Heart right ventricle (tissue), 16 donors: ENCODE results near the gene MYO10. TPM values are rescaled to one million over a fixed set of nuclear protein-coding genes. Genes with fewer than 3 reads are reported as not detected.

ENCODE experiments used
- ATAC-seq, 8 donors: fragments of 200-7000 bp; cut with Tn5 transposase; one replicate each; pipeline ENCODE4 v1.9.1; 2020; ENCODE audit warnings: mild to moderate bottlenecking in 8 of 8, moderate library complexity in 8 of 8, moderate number of reproducible peaks in 1 of 8
- DNase-seq, 2 donors: peaks; one replicate each; pipeline ENCODE4 v3.0.0-alpha.2; 2020
- H3K27ac ChIP-seq, 10 donors: fragments of 200-600 bp; sonication (generic) in 2 of 10; one replicate each; pipeline versions ENCODE4 v1.5.0 to v1.8.0; 2020 to 2022; ENCODE audit warnings: mild to moderate bottlenecking in 3 of 10
- H3K27me3 ChIP-seq, 7 donors: fragments of 200-600 bp; one replicate each; pipeline ENCODE4 v1.8.0; 2021 to 2022; ENCODE audit warnings: mild to moderate bottlenecking in 2 of 7
- H3K36me3 ChIP-seq, 9 donors: fragments of 200-600 bp; sonication (generic) in 1 of 9; one replicate each; pipeline versions ENCODE4 v1.5.0 to v1.8.0; 2020 to 2022; ENCODE audit warnings: mild to moderate bottlenecking in 2 of 9
- H3K4me1 ChIP-seq, 9 donors: fragments of 200-600 bp; sonication (generic) in 1 of 9; one replicate each; pipeline versions ENCODE4 v1.5.0 to v1.8.0; 2020 to 2022; ENCODE audit warnings: mild to moderate bottlenecking in 4 of 9
- H3K4me3 ChIP-seq, 10 donors: fragments of 200-600 bp; sonication (generic) in 2 of 10; one replicate each; pipeline versions ENCODE4 v1.5.0 to v1.8.0; 2020 to 2022; ENCODE audit warnings: mild to moderate bottlenecking in 7 of 10, moderate library complexity in 2 of 10
- H3K9me3 ChIP-seq, 11 donors: fragments of 200-600 bp in 10 of 11; sonication (generic) in 2 of 11; one replicate each; pipeline versions ENCODE4 v1.5.0 to v1.8.0; 2013 to 2022; ENCODE audit warnings: mild to moderate bottlenecking in 2 of 11, control low read depth in 1 of 11, moderate library complexity in 1 of 11
- WGBS, 2 donors: extraction: QIAGEN DNeasy Blood & Tissue Kit; methylation state at CpG; one replicate each; pipeline ENCODE4 v1.1.7; 2013; ENCODE audit warnings: inconsistent platforms in 1 of 2; 5-methylcytosine and 5-hydroxymethylcytosine counted together
- intact Hi-C, 10 donors: fragments of 100-400 bp; cut with DNase I; formaldehyde crosslinking; loops; one replicate each; pipeline versions ENCODE4 v1.11.1 to v1.14.2; 2022
- polyA plus RNA-seq, 2 donors: library from polyadenylated mRNA; stranded (reverse); fragments of 200-250 nt; gene quantifications; one replicate each; pipeline ENCODE4 v1.2.3, GENCODE V29; 2013
- total RNA-seq, 10 donors: library from RNA; stranded (reverse); fragmentation: NEBNext Ultra II Directional in 3 of 10; extraction: Animal tissue kit (Norgen Biotek cat#: 25700) in 3 of 10; gene quantifications; one replicate each; pipeline versions ENCODE4 v1.2.1 to v1.2.4, GENCODE V29; 2021 to 2023
- TF ChIP-seq, protein P1 (sequence below), 9 donors: fragments of 200-600 bp; sonication (generic) in 2 of 9; IDR thresholded peaks; one replicate each; pipeline versions ENCODE4 v1.5.0 to v1.8.0; 2021 to 2022; ENCODE audit warnings: antibody characterized with exemption in 9 of 9, mild to moderate bottlenecking in 5 of 9, moderate library complexity in 1 of 9
- donor health status: Arrhythmogenic right ventricular cardiomyopathy.
- donor health status: ischemic (EF 13 %, LVEDD 7.1; RV severe dilation, severe dysfunction).
- donor health status: healthy with polysubstance abuse.
- donor health status: DM: no; HTN: yes; CAD: no.
- donor health status: DM: no; HTN: no; CAD: no.
- donor health status: ischemic (EF 25% LVEDD 6.9; RV normal size, moderate dysfunction).
- donor health status: ischemic (EF 25% LVEDD 5.7; RV mildly dilated, moderate dysfunction).
- donor health status: healthy.
- donor health status: DM: yes; HTN: yes; CAD: no.
- donor health status: Ischemic cardiomyopathy.
- donor health status: ischemic (EF 35%, LVEDD 5.7; RV mildly dilated, moderate dysfunction).
- donor health status: nonischemic (EF 11% LVEDD 7.7; RV severe dilation, severe dysfunction).
- donor health status: DM: yes; HTN: yes; CAD: no.
- donor health status: PGD.
- donor health status: ischemic (EF 29% LVEDD 5.4; RV normal size, mild dysfunction).
- donor health status: nonischemic (EF 23%, LVEDD 6.1; RV moderate dilation, normal function).

The MYO10 gene
- total and polyA plus RNA-seq, 12 donors = 1.2 to 8.2 (median 4.6) TPM

DNA sequence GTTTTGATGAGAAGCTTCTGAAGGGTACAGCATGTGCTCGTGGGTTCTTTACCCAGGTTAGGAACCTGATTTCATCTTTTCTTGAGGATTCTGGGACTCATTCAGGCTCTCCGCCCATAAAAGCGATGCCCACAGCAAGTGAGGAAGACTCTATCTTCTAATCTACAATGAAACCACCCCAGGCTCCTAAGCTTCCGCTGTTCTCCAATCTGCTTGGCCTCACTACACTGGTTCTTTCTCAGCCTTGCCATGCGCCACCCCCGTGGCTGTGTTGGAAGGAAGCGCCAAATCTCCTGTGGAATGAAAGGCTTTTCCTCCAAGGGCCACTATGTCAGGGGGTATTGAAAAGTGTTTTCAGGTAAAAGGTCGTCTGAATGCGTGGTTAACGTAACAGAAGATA is 135.6 kb downstream of the MYO10 start:
- Histone ChIP-seq H3K27me3 (no peaks in the 10 kb centered on the region), H3K27ac (no peak overlapping the region), H3K9me3 (no peaks in the 10 kb centered on the region), H3K36me3 (no peaks in the 10 kb centered on the region), H3K4me1 (peaks cover 0 to 3% (median 0%) of the 10 kb centered on the region in 9 donors), H3K4me3 (no peak overlapping the region)
- TF ChIP-seq, protein P1, sequence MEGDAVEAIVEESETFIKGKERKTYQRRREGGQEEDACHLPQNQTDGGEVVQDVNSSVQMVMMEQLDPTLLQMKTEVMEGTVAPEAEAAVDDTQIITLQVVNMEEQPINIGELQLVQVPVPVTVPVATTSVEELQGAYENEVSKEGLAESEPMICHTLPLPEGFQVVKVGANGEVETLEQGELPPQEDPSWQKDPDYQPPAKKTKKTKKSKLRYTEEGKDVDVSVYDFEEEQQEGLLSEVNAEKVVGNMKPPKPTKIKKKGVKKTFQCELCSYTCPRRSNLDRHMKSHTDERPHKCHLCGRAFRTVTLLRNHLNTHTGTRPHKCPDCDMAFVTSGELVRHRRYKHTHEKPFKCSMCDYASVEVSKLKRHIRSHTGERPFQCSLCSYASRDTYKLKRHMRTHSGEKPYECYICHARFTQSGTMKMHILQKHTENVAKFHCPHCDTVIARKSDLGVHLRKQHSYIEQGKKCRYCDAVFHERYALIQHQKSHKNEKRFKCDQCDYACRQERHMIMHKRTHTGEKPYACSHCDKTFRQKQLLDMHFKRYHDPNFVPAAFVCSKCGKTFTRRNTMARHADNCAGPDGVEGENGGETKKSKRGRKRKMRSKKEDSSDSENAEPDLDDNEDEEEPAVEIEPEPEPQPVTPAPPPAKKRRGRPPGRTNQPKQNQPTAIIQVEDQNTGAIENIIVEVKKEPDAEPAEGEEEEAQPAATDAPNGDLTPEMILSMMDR (IDR thresholded peaks at IDR 0.05) = no peak
- intact Hi-C loops = no loop called here
- 84 to 90% methylated on average over 10 of the region's 10 CpGs for WGBS, 2 donors
- ATAC-seq = no peak
- no peak for DNase-seq

GRCh38 chr5:16799796-16800195 is 136.3 kb downstream of the MYO10 start:
- DNase-seq (no peak), ATAC-seq (no peak)
- H3K27ac ChIP-seq = no peak overlapping the region
- TF ChIP-seq, protein P1 (IDR thresholded peaks at IDR 0.05) = no peak
- no peaks in the 10 kb centered on the region for H3K36me3 ChIP-seq
- H3K9me3 ChIP-seq = no peaks in the 10 kb centered on the region
- peaks cover 0 to 3% (median 0%) of the 10 kb centered on the region in 9 donors for H3K4me1 ChIP-seq
- no peak overlapping the region for H3K4me3 ChIP-seq
- intact Hi-C loops = loop anchor here in 3 of 10 donors (5.0 to 10.0 kb wide), 3 partner anchors 135 to 398 kb away; partner anchors contain the start of gene MYO10 (in 1 of the 3)
- H3K27me3 ChIP-seq = no peaks in the 10 kb centered on the region
- 80 to 83% methylated on average over 8 of the region's 8 CpGs for WGBS, 2 donors

DNA sequence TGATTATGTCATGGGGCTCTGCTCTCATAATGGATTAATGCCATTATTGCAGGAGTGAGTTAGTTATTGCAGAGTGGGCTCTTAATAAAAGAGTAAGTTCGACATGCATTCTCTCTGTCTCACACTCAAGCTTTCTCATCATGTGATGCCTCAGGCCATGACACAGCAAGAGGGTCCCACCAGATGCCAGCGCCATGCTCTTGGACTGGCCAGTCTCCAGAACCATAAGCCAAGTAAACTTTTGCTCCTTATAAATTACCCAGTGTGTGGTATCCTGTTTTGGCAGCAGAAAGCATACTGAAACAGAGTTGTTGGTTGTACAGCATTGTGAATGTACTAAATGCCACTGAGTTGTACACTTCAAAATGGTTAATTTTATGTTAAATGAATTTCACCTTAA is 138.1 kb downstream of the MYO10 start:
- intact Hi-C loops = loop anchor here in 3 of 10 donors (5.0 to 10.0 kb wide), 3 partner anchors 137 to 399 kb away; partner anchors contain the start of gene MYO10 (in 1 of the 3)

DNA sequence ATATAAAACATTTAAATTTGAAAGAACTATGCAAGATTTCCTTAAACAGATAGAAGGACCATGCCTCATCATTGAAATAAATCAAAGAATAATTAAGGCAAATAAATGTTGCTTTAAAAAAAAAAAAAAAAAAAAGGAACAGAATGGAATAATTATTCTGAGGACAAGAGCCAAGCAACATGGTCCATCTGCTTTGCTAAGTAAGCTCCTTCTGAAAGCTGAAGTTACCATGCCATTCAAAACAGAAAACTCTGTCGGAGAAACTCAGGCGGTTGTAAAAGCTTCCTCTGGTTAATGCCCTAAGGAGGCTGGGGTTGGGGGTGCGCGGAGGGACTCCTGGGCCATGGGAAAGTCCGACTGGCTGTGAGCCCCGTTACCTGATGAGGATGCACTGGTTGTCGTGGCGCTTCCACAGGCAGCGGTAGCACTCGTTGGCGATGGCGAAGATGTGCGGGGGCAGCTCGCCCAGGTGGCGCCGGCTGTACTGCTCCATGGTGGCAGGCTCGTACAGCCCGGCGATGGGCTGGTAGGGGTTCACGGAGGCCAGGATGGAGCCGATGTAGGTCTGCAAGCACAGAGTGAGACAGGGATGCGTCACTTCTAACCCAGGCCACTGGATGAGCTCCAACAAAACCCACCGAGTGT is 141.7 kb downstream of the MYO10 start:
- WGBS, 2 donors = 93 to 96% methylated on average over 23 of the region's 23 CpGs
- DNase-seq (no peak), ATAC-seq (no peak)
- TF ChIP-seq, protein P1 (IDR thresholded peaks at IDR 0.05) = no peak
- Histone ChIP-seq H3K27me3 (no peaks in the 10 kb centered on the region), H3K36me3 (no peaks in the 10 kb centered on the region), H3K4me1 (peaks cover 0 to 9% (median 0%) of the 10 kb centered on the region in 9 donors), H3K4me3 (no peak overlapping the region), H3K27ac (no peak overlapping the region), H3K9me3 (no peaks in the 10 kb centered on the region)
- intact Hi-C loops = loop anchor here in 8 of 10 donors (5.0 to 10.0 kb wide), 6 partner anchors 138 to 393 kb away; partner anchors contain the start of gene MYO10 (in 2 of the 8)

More for the DNA sequence above, 138.1 kb downstream of the MYO10 start:
- TF ChIP-seq, protein P1 (IDR thresholded peaks at IDR 0.05) = no peak
- Histone ChIP-seq H3K27me3 (no peaks in the 10 kb centered on the region), H3K27ac (no peak overlapping the region), H3K9me3 (no peaks in the 10 kb centered on the region), H3K36me3 (no peaks in the 10 kb centered on the region), H3K4me3 (no peak overlapping the region), H3K4me1 (peaks cover 0 to 3% (median 0%) of the 10 kb centered on the region in 9 donors)
- DNase-seq = no peak
- no peak for ATAC-seq
- WGBS, 2 donors = 96 to 98% methylated on average over 2 of the region's 2 CpGs
